Stimulated activated CD4-positive, alpha-beta T cell treated with anti-CD3 and anti-CD28 coated beads, TNF-alpha, amount 100 ng/mL, for 48 hours (primary cell): ENCODE measurements around the gene CFAP58.

Experiments used
- DNase-seq, 3 donors: peaks; one replicate each; pipeline ENCODE4 v3.0.0-alpha.2; 2020; ENCODE audit warnings: low read depth in 3 of 3

CFAP58 gene, protein sequence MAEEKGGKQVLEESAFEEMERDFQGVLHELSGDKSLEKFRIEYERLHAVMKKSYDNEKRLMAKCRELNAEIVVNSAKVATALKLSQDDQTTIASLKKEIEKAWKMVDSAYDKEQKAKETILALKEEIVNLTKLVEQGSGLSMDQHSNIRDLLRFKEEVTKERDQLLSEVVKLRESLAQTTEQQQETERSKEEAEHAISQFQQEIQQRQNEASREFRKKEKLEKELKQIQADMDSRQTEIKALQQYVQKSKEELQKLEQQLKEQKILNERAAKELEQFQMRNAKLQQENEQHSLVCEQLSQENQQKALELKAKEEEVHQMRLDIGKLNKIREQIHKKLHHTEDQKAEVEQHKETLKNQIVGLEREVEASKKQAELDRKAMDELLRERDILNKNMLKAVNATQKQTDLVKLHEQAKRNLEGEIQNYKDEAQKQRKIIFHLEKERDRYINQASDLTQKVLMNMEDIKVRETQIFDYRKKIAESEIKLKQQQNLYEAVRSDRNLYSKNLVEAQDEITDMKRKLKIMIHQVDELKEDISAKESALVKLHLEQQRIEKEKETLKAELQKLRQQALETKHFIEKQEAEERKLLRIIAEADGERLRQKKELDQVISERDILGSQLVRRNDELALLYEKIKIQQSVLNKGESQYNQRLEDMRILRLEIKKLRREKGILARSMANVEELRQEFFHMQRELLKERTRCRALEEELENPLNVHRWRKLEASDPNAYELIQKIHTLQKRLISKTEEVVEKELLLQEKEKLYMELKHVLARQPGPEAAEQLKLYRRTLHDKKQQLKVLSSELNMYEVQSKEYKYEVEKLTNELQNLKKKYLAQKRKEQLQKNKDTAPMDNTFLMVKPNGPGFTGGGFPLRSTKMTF

DNA sequence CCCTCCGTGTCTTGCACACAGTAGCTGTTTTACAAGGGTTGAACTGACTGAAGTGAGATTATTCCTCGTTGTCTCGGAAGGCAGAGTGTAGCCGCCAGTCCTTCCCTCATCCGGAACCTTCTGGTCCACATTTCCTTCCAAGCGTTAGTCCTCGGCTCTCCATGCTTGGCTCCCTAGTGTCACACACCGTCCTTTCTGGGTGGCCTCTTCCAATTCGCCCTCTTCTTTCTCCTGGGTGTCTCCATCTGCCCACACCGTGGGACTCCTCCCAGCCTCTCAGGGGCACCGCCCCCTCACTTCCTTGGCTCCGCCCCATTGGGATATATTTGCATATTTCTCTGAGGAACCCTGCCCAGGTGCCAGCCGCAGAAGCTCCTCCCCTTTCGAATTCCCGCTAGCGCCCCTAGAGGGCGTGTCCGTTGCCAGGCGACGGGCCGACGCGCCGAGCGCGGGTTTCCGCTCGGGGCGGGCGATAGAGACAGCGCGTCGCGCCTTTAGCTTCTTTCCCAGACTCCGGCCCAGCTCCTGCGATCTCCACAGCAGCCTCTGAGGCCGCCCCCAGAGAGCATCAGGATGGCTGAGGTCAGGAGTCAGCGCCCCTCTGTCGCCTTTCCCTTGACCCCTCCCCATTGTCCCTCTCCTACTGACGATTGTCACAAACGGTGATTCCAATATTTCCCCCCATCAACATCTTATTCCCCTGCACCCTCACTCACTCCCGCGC, at the start of gene CFAP58:
Gene CFAP58 (plus strand): TSS at position 509 of the 724 bp plus-strand sequence. CDS start 65 bp downstream, at position 574.
- DNase-seq: peak; percentile 79 to 87 (median 81)

DNA sequence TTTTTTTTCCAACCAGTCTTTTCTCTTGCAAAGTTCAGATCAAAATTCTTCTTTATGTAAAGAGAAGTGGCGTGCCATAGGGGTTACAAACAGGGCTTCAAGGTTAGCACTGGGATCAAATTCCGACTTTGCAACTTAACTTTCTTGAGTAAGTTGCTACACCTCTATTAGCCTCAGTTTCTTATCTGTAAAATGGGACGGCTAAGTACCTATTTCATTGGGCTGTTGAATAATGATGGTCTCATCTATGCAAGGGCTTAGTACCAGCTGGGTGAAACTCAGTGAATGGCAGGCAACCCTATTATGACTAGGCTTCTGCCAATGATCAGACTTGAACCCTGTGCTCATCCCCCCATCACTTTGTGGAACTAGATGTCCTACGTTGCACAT, 49.3 kb upstream of the CFAP58 start:
- DNase-seq: no peak

DNA sequence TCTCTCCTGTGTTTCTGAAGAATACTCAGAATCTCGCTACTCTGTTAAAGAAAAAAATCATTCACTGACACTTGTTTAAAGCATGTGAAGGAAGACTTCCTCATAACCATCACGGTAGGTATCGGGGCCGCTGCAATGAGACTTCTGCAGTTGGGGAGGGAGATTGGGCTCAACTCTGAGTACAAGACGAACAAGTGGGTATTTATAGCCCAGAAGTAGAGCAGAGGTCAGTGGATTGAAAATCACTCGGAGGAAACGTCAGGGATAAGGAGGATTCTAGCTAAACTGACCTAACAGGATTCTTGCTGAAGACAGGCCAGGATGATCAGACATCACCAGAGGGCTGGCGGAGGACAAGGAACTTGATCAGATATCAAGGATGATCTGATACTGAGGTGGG, 48.7 kb upstream of the CFAP58 start:
- DNase-seq: no peak

DNA sequence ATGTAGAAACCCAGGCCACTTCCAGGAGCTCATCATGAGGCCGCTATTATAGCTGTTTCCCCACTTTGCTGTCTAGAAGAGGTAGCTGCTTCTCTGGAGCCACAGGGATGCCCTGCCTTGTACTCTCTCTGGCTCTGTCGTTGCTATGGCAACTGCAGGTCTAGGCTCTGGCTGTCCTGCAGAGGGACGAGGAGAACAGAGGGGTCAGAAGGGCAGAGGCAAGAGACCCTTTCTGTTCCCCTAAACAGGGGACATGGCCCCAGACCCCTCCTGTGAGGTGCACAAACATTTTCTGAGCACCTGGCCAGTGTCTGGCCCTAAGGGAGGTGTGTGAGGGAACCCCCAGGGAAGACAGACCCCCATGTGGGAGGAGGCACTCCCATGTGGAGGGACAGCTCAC, 46.7 kb upstream of the CFAP58 start:
- DNase-seq: no peak

DNA sequence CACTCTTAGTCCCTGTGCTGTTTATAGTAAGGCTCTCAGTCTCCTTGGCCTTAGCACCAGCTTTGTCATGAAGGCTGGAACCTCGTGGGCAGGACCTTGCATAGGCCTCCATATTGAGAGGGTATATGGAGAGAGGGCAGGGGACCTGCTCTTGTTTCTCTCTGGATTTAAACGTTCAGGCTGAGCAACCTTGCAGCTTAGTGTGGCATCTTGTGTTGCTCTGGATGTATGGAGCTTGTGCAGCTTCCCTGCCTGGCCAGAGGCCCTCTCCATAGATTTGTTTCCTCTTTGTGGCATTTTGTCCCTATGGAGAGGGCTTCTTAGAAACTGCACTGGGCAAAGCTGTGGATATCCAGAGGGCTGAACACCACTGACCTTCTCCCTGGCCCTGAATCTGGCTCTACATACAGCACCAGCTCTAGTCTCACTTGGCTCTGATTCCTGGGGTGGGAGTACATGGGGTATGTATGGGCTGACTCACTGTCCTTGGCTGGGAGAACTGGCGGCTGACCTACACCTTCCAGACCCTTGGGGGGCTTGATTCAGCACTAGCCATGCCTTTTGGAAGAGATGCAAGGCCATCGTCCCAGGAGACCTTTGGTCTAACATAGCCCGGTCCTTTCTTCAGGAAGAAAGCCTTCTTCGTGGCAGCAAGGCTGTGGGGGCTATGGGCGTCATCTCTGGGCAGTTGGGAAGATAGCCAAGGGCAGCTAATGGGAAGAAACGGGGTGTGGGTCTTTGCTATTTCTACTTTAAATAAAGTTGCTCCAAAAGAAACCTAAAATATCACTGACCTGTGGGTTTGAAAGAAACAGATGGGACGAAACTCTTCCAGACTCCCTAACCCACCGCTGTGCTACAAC, 45.8 kb upstream of the CFAP58 start:
- DNase-seq: no peak

DNA sequence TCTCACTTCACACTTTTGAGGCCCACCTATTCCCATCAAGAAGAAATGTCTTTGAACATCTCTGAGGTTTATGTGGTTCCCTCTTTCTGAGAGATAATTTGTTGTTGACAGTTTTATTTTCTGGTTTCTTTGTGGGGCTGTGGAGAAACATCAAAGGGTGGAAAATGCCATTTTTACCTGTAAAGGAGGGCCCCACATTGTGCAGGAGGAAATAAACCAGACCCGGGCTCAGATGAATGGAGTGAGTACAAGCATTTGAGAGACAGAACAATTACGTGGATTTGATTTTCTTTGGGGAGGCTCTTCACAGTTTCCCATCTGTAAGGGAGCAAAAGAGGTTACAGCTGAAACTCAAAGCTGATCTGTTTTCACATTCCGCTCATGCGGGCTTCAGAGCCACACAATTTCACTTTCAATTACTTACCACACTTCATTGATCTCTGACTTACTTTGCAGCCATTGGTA, 45.2 kb upstream of the CFAP58 start:
- no peak for DNase-seq

DNA sequence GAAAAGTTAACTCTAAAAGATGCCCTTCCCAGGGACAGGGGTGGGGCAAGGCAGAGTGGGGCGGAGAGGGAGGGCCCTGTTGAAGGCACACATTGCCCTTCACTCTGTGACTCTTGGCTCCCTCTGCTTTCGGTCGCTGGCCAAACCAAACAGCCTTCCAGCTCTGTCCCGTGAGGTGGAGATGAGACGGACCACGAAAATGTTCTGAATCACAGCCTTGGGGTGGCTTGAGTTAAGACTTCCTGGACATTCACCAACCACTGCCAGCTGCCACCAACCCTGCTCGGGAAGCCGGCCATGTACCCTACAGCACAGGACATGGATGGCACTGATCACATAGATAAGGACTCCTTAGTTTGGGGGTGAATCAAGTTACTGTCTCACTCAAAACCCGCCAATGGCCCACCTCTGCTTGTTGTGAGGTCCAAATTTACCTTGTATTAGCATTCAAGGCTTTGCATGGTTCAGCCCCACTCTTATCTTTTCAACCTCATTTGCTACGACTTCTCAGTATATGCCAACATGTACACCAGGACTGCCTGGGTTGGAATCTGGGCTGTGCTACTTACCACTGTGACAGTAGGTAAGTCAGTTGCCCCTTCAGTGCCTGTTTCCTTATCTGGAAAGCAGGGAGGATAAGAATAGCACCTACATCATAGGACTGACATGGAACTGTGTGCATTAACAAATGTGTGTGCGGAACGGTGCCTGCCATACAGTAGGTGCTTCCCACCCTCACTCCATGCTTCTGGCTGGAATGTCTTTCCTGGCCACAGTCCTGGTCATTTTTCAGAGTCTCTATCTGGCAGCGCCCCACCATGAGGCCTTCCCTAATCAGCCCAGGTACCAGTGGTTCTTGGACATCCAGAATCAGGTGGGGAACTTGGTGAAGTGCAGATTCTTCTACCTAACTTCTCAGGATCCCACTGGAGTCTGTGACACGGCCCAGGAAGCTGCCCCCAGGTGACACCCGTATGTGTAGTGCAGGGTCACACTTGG, 43.4 kb upstream of the CFAP58 start:
- DNase-seq: no peak

DNA sequence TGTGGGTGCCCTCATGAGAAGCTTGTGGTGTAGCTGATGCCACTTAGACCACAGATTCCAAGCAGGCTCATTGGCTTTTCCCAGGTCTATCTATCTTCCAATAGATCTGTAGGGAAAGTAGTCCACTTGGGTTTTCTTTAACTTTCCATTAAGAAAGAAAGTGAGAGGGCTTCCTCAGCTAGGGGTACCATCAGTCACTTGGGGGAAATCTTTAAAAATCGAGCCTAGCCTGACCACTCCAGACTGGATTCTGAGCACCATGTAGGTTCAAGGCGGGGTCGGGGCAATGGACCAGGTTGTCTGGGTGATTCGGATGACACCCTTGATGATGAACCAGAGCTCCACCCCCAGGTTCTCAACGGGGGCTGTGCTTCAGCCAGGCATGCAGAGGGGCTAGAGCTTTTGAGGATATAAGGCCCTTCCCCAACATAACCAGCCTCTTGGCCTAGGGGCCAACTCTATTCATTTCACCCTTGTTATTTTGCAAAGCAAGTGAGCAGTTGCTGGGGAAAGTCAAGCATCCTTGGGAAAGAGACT, 42.4 kb upstream of the CFAP58 start:
- no peak for DNase-seq

DNA sequence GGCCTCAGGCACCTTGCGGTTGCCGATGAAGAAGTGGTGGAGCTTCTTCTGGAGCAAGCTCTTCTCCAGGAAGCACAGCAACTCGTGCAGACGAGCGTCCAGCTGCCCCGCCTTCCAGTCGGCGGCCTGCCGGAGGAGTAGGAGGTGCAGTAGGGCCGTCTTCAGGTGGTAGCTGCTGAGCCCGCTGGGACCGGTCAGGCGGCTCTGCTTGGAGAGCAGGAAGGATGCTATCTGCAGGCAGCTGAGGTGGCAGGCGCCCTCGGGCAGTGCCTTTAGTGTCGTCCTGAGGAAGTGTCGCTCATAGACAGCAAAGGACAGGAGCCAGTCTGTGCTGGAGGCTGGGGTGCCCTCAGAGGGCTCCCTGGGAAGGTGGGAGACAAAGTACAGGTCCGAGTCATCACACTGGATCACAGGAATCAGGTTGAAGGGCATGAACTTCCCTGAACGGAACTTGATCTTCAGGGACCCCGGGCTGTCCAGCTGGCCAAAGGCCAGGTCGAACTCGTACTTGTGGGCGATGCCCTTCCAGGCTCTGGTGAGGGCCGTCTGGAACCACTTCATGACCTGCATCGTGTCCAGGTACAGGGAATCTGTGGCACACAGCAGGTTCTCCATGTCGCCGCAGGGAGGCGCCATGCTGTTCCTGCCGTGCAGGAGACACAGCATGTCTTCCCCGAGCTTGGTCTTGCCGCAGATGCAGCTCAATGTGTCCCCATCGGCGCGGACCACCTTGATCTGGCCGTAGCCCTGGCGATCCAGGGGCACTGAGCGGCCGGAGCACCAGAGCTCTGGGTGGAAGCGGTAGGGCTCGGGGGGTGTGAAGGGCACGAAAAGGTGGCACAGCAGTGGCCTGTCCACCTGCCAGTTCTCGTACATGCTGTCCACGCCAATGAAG, 38.8 kb upstream of the CFAP58 start:
- no peak for DNase-seq

DNA sequence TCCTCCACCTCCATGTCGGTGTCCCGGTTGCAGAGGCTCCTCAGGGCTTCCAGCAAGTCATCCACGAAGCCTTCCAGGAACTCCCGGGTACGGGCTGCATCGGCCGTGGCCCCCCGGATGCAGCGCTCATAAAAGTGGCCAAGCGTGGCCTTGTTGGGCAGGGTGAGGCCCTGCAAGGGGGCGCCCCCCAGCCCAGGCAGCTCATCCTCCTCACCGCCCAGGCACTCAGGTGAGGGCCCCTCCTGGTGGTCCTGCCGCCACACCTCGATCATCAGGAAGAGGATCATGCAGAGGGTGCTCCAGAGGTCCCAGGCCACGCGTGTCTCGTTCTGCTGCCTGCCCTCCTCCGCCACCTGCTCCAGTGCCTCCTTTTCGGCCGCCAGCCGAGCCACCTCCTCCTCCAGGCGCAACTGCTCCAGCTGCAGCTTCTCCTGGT, 38.1 kb upstream of the CFAP58 start:
- no peak for DNase-seq

DNA sequence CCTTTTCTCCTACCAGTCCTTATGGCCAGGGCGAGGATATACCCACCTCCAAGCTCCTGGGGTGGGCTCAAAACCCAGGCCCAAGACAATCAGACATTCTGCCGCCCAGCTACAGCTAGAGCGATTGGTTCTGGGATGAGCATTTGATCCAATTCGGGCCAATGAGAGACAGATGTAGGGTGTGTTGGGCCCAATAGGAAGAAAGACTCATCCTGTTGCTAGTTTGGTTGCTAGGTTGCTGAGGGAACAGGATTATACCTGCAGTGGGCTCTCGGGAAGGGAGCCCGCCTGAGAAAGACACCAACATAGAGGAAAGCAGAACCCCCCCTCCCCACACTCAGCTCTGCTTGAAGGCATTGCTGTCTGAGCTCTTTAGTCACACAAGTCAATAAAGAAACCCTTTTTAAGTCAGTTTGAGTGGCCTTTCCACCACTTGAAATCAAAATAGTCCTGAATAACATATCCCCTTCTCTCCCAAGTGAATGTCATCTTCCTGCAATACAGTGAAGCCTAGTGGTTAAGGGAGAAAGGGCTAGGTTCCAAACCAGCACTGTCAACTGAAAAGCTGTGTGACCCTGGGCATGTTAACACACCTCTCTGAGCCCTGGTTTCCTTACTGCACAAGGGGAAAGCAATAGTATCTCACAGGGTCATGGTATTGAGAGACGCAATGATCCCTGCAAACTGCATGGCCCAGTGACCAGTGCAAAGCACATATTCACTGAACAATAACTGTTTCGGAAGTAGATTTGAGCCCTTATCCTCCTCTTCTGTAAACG, 37.1 kb upstream of the CFAP58 start:
- no peak for DNase-seq

DNA sequence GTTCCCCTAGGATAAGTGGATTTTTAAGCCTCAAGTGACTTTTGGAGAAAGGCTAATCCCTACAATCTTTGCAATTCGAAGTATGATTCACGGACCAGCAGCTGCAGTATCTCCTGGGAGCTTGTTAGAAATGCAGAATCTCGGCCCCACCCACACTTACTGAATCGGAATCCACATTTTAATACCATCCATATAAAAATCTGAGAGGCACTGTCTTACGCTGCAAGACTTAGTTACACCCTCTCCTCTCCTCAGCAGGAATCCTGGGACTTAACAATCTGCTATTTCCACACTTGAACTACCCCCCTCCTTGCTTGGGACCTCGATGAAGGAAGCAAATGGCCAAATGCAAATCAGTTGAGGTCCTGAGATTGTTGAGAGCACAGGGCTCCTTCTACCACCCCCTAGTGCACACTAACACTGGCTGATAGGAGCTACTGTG, 36.3 kb upstream of the CFAP58 start:
- no peak for DNase-seq

DNA sequence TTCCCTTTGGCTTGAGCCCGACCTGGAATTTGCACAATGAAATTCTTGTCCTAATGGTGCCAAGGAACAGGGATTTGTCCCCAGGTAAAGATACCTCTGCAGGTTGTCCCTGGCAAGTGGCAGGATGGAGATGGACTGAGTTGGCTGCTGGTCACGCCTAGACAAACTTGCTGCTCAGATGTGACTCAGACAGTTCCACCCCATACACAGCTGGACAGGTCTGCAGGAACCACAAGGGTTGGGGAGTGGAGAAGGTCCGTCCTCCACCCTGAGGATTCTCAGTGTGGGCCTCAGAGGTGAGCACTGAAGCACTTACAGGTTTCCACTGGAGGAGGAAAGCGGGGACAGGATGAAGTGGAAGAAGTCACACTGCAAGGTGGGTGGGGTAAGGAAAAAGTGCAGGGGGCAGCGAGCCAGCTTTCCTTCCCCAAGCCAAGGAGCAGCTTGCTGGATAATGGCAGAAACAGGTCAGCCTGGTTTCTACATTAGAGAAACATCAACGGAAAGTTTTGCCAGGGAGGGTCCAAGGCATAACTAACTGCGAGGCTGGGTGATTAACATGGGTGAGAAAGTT, 35.8 kb upstream of the CFAP58 start:
- DNase-seq: no peak

DNA sequence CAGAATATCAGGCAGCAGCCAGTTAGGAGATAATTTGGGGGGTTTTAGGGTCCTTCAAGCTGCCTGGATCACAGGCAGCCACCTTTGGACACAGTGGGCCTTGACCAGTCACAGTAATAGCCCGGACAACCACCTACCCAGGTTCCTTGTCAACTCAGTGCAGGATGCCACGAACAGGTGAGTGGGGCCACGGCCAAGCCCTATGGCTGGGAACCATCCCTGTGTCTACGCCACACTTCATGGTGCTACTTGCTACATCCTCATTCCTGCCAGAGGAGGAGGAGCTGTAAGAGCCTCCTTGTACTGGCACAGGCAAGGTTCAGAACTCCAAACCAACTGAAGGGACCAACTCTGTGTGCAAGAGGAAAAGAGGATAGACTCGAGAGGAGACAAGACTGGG, 35.3 kb upstream of the CFAP58 start:
- DNase-seq: no peak

DNA sequence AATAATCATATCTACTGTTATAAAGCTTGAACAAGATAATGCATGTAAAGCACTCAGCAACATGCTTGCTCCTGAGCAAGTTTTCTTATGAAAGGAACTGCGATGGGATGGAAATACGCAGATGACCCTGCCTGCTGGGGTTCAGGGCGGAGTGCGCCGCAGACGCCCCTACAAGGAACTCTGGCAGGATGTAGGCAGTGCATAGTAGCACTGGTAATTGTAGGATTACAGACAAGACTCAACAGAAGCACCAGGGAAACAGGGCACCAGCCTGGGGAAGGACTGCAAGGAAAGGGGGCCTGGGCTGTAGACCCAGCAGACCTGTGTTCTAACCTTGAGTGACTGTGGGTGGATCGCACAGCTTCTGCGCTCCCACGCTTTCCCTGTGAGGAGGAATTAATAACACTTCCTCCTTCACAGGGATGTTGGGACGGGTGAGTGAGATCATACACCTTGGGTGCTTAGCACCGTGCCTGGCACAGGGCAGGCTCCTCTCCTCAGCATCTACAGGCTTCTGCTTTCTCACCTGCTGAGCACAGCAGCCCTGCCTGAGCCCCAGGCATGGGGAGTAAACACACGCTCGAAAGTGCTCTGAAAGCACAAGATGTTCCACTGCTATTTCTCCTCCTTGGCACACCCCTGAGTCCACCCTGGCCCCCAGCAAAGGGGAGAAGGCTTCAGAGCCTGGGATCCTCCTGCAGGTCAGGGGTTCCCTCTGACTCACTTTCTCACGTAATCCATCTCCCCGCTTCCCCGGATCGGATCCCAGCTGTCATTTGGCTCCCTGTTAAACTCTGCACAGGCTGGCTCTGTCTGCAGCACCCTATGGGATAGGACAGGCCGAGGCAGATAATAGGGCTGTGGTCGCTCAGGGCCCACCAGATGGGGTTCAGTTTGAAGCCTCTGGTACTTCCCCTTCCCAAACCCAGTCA, 34.6 kb upstream of the CFAP58 start:
- DNase-seq: no peak

DNA sequence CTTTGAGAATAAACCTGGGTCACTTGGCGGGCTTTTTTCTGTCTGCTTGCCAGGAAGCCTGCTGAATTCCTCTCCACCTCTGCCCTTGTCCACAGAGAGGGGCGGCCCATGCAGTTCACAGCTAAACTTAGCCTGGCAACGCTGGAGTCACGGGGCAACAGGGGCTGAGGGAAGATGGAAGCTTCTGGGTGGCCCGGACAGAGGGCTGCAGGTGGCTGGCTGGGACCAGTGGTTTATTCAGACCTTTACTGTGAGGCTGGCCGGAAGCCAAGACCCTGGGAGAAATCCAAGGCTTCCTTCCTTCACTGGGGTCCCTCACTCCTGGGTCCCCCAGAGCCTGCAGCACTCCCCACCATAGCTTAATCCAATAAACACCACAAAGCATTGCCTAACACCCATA, 32.4 kb upstream of the CFAP58 start:
- no peak for DNase-seq
